ENCODE measurements around the gene RBM17. TPM values are rescaled to one million over a fixed set of nuclear protein-coding genes. Genes with fewer than 3 reads are reported as not detected.

Gene RBM17
- total and polyA plus RNA-seq, 10 of the 15 experiments (the other 5 are each of a cell fraction or from before 2014, with no cell fraction given), result 28.4 to 181 (median 83.9) TPM

DNA sequence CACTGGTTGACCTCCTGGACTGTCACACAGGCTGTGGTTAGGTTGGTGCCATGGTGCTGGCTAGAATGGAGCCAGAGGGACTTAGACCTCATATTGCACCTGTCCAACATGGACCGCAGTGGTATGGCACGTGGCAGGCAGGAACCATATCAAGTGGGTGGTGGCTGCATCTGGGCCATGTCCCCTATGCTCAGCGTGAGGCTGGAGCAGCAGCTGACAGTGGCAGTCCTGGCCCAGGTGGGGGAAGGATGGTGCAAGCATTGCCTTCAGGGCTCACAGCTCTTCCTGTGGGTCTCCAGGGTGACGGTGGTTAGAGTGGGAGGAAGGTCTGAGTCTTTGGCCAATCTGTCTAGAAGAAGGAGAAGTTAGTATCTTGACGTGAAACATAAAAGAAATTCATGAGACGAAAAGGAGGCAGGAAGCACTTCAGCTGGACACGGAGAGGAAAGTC, 59.4 kb downstream of the RBM17 start:
- H3K4me1 ChIP-seq (ENCODE audit: control insufficient read depth, insufficient read depth, low read length), result peaks cover 34% of the 10 kb centered on the region
- no peaks in the 10 kb centered on the region for H3K36me3 ChIP-seq (ENCODE audit: control insufficient read depth in 2 of 2, insufficient read depth in 2 of 2, low read length in 1 of 2)
- 18% methylated on average over 7 of the region's 7 CpGs for WGBS (ENCODE audit: insufficient coverage, insufficient replicate concordance, low lambda C conversion rate, missing lambda C conversion rate)
- DNase-seq (ENCODE audit: low read depth, low spot score) (no peak), FAIRE-seq (peak; percentile 41), ATAC-seq (peak; percentile 16)
- in situ Hi-C loops (cut with MboI), result no loop called here
- peak overlapping the region; percentile 57 for H3K4me2 ChIP-seq (ENCODE audit: control insufficient read depth, insufficient read depth)
- intact Hi-C loops (cut with micrococcal nuclease; ENCODE audit: unreplicated experiment), result no loop called here
- ChIA-PET POLR2A (interaction anchor here (1.0 to 1.4 kb wide), 3 partner anchors 13 to 24 kb away, joined by 3 to 4 read pairs (median 3); no protein-coding TSS in a partner anchor), CTCF (interaction anchor here (1.2 to 6.5 kb wide), 7 partner anchors 12 to 253 kb away, joined by 3 to 53 read pairs (median 10); partner anchors contain the start of gene PFKFB3), SMC1A (ENCODE audit: uncharacterized antibody, unreplicated experiment) (interaction anchor here (0.7 to 4.5 kb wide), 11 partner anchors 13 to 258 kb away, joined by 3 to 47 read pairs (median 4); partner anchors contain the start of gene PFKFB3), RAD21 (ENCODE audit: unreplicated experiment) (interaction anchor here (0.9 to 8.1 kb wide), 7 partner anchors 12 to 254 kb away, joined by 3 to 69 read pairs (median 4); partner anchors contain the start of gene PFKFB3)
- H4K20me1 ChIP-seq (ENCODE audit: control insufficient read depth, insufficient read depth), result no peaks in the 10 kb centered on the region
- no peak overlapping the region for H3K4me3 ChIP-seq
- no peak overlapping the region for H3K9ac ChIP-seq (ENCODE audit: control insufficient read depth, insufficient read depth, low read length)
- H3K79me2 ChIP-seq (ENCODE audit: control insufficient read depth, insufficient read depth, low read length), result peaks cover 14% of the 10 kb centered on the region; the same call in 1 of the 2 replicates
- BruUV-seq (replicated peaks), result no TSS peak
- no peak overlapping the region for H2AFZ ChIP-seq (ENCODE audit: control insufficient read depth, low read depth, low read length)
- H3K9me3 ChIP-seq (replicated peaks; ENCODE audit: control insufficient read depth, insufficient read depth, low read length), result no peaks in the 10 kb centered on the region
- TF ChIP-seq MEF2A (IDR thresholded peaks at IDR 0.05; ENCODE audit: insufficient read depth, low read depth, low read length) (no peak), POU2F2 (IDR thresholded peaks at IDR 0.05; ENCODE audit: borderline replicate concordance, low read depth, low read length) (0 out of 3 replicates have a peak, but pooled peaks have one; percentile 9), MEF2B (IDR thresholded peaks at IDR 0.05; ENCODE audit: partially characterized antibody, poor library complexity, severe bottlenecking) (no peak), TCF3 (IDR thresholded peaks at IDR 0.05; ENCODE audit: borderline replicate concordance, insufficient read depth, low read depth, low read length) (0 out of 2 replicates have a peak, but pooled peaks have one; percentile 38), BHLHE40 (IDR thresholded peaks at IDR 0.05; ENCODE audit: borderline replicate concordance in 1 of 2, low read depth in 2 of 2, low read length in 1 of 2) (0 out of 4 replicates have a peak, but pooled peaks of 1 of the 2 experiments have one; percentile 18), NR2F1 (conservative IDR thresholded peaks at IDR 0.05) (no peak), RFX5 (IDR thresholded peaks at IDR 0.05; ENCODE audit: low read depth, low read length) (no peak), RUNX3 (IDR thresholded peaks at IDR 0.05; ENCODE audit: low read length) (peak; percentile 72), HDGF (IDR thresholded peaks at IDR 0.05) (0 out of 2 replicates have a peak, but pooled peaks have one; percentile 44), IKZF2 (IDR thresholded peaks at IDR 0.05) (peak in 1 of 2 experiments; percentile 16; a peak in 1 of 4 replicates), IRF4 (IDR thresholded peaks at IDR 0.05; ENCODE audit: low read depth, low read length) (0 out of 2 replicates have a peak, but pooled peaks have one; percentile 7), IKZF1 (conservative IDR thresholded peaks at IDR 0.05) (peak; percentile 20; the same call in 1 of the 2 replicates), EP300 (IDR thresholded peaks at IDR 0.05; ENCODE audit: borderline replicate concordance in 1 of 2, control insufficient read depth in 1 of 2, low read depth in 2 of 2, low read length in 2 of 2) (no peak)
- TF ChIP-seq, protein P1, sequence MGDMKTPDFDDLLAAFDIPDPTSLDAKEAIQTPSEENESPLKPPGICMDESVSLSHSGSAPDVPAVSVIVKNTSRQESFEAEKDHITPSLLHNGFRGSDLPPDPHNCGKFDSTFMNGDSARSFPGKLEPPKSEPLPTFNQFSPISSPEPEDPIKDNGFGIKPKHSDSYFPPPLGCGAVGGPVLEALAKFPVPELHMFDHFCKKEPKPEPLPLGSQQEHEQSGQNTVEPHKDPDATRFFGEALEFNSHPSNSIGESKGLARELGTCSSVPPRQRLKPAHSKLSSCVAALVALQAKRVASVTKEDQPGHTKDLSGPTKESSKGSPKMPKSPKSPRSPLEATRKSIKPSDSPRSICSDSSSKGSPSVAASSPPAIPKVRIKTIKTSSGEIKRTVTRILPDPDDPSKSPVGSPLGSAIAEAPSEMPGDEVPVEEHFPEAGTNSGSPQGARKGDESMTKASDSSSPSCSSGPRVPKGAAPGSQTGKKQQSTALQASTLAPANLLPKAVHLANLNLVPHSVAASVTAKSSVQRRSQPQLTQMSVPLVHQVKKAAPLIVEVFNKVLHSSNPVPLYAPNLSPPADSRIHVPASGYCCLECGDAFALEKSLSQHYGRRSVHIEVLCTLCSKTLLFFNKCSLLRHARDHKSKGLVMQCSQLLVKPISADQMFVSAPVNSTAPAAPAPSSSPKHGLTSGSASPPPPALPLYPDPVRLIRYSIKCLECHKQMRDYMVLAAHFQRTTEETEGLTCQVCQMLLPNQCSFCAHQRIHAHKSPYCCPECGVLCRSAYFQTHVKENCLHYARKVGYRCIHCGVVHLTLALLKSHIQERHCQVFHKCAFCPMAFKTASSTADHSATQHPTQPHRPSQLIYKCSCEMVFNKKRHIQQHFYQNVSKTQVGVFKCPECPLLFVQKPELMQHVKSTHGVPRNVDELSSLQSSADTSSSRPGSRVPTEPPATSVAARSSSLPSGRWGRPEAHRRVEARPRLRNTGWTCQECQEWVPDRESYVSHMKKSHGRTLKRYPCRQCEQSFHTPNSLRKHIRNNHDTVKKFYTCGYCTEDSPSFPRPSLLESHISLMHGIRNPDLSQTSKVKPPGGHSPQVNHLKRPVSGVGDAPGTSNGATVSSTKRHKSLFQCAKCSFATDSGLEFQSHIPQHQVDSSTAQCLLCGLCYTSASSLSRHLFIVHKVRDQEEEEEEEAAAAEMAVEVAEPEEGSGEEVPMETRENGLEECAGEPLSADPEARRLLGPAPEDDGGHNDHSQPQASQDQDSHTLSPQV (IDR thresholded peaks at IDR 0.05), result no peak
- H3K27ac ChIP-seq (ENCODE audit: control insufficient read depth, insufficient read depth), result no peak overlapping the region
- H3K27me3 ChIP-seq (replicated peaks in 1 of 2; ENCODE audit: control insufficient read depth in 2 of 2, insufficient read depth in 2 of 2, low read length in 1 of 2), result no peaks in the 10 kb centered on the region
